HepG2 (cell line): ENCODE measurements around the gene PIK3R1. TPM values are rescaled to one million over a fixed set of nuclear protein-coding genes. Genes with fewer than 3 reads are reported as not detected.
A peak's percentile ranks its signal among the peaks of the same experiment; 100 is the strongest.

ENCODE experiments used
- BRF2 ChIP-seq: sonication (generic); formaldehyde crosslinking; IDR thresholded peaks from 2 replicates; pipeline ENCODE4 v1.8.1; 2022; ENCODE audit warnings: mild to moderate bottlenecking, missing genetic modification reagents
- HNF4G ChIP-seq, 2 experiments: sonication (generic) in 1 of 2; formaldehyde crosslinking in 1 of 2; IDR thresholded peaks; 2 replicates each; pipeline versions ENCODE4 v1.4.0 to v1.6.1; 2011 to 2020; ENCODE audit warnings: borderline replicate concordance in 2 of 2, low read depth in 2 of 2, mild to moderate bottlenecking in 2 of 2, low read length in 1 of 2, missing genetic modification reagents in 1 of 2, moderate library complexity in 1 of 2
- MAFK ChIP-seq, 2 experiments: IDR thresholded peaks in 1 of 2; conservative IDR thresholded peaks in 1 of 2; 2 replicates each; pipeline ENCODE4 v1.6.1; 2011; ENCODE audit warnings: improper control_type of control experiment in 2 of 2, low read length in 2 of 2
- NAIF1 ChIP-seq: sonication (generic); formaldehyde crosslinking; IDR thresholded peaks from 2 replicates; pipeline ENCODE4 v1.5.0; 2020; ENCODE audit warnings: mild to moderate bottlenecking, missing genetic modification reagents, borderline replicate concordance
- RNF2 ChIP-seq: fragments of 450-650 bp; conservative IDR thresholded peaks from 2 replicates; pipeline ENCODE4 v1.6.1; 2016; ENCODE audit warnings: low read depth
- SATB2 ChIP-seq: sonication (generic); formaldehyde crosslinking; IDR thresholded peaks from 2 replicates; pipeline ENCODE4 v1.5.0; 2020; ENCODE audit warnings: missing genetic modification reagents
- TFDP2 ChIP-seq: sonication (generic); formaldehyde crosslinking; IDR thresholded peaks from 2 replicates; pipeline ENCODE4 v1.4.0; 2020; ENCODE audit warnings: missing genetic modification reagents
- ZNF274 ChIP-seq: sonication (generic); formaldehyde crosslinking; IDR thresholded peaks from 2 replicates; pipeline ENCODE4 v1.5.1; 2020; ENCODE audit warnings: mild to moderate bottlenecking, missing genetic modification reagents
- ZNF570 ChIP-seq: sonication (generic); formaldehyde crosslinking; IDR thresholded peaks from 2 replicates; pipeline ENCODE4 v1.4.0; 2020; ENCODE audit warnings: mild to moderate bottlenecking, missing genetic modification reagents, borderline replicate concordance
- ZSCAN20 ChIP-seq: sonication (generic); formaldehyde crosslinking; IDR thresholded peaks from 2 replicates; pipeline ENCODE4 v1.4.0; 2020; ENCODE audit warnings: missing genetic modification reagents, mild to moderate bottlenecking, borderline replicate concordance
- polyA plus RNA-seq, 8 experiments: library from polyadenylated mRNA; depleted of rRNA in 3 of 8; stranded (reverse) in 7 of 8; unstranded in 1 of 8; fragments of >200 nt; fragmentation: Illumina TruSeq in 4 of 8; extraction: Trizol in 4 of 8; gene quantifications; 2 replicates each; pipeline versions ENCODE4 v1.2.1 to v1.2.3, GENCODE V29; 2011 to 2016; ENCODE audit warnings: low read depth in 4 of 8, missing spikeins in 1 of 8, mixed read lengths in 1 of 8; ENCODE audit not compliant: insufficient read depth in 1 of 8
- total RNA-seq, 5 experiments: library from RNA; depleted of rRNA; stranded (reverse); fragments of >200 nt; fragmentation: Illumina TruSeq; extraction: Trizol; gene quantifications; 2 replicates each; pipeline ENCODE4 v1.2.3, GENCODE V29; 2016; ENCODE audit warnings: low read depth in 1 of 5
- TF ChIP-seq, protein P1 (sequence below): sonication (generic); formaldehyde crosslinking; IDR thresholded peaks from 2 replicates; pipeline ENCODE4 v1.5.0; 2020; ENCODE audit warnings: mild to moderate bottlenecking, missing genetic modification reagents, moderate library complexity
- TF ChIP-seq, protein P2 (sequence below), 2 experiments: fragments of 450-650 bp in 1 of 2; sonication (generic) in 1 of 2; formaldehyde crosslinking; IDR thresholded peaks; 2 replicates each; pipeline versions ENCODE4 v1.5.0 to v1.8.0; 2020 to 2022; ENCODE audit warnings: mild to moderate bottlenecking in 1 of 2, missing genetic modification reagents in 1 of 2
- TF ChIP-seq, protein P3 (sequence below): IDR thresholded peaks from 2 replicates; pipeline ENCODE4 v1.6.1; 2012; ENCODE audit warnings: low read depth, low read length, improper control_type of control experiment
- TF ChIP-seq, protein P4 (sequence below): sonication (generic); formaldehyde crosslinking; IDR thresholded peaks from 2 replicates; pipeline ENCODE4 v1.5.1; 2020; ENCODE audit warnings: mild to moderate bottlenecking, missing genetic modification reagents, moderate library complexity
- TF ChIP-seq, protein P5 (sequence below): sonication (generic); formaldehyde crosslinking; conservative IDR thresholded peaks from 2 replicates; pipeline ENCODE4 v1.4.0; 2020; ENCODE audit warnings: missing genetic modification reagents

Gene PIK3R1
- total and polyA plus RNA-seq, 2 of the 13 experiments (the other 11 are each of a cell fraction or from before 2014, with no cell fraction given) = 8.4 to 21.3 TPM

- TF ChIP-seq, protein P1, sequence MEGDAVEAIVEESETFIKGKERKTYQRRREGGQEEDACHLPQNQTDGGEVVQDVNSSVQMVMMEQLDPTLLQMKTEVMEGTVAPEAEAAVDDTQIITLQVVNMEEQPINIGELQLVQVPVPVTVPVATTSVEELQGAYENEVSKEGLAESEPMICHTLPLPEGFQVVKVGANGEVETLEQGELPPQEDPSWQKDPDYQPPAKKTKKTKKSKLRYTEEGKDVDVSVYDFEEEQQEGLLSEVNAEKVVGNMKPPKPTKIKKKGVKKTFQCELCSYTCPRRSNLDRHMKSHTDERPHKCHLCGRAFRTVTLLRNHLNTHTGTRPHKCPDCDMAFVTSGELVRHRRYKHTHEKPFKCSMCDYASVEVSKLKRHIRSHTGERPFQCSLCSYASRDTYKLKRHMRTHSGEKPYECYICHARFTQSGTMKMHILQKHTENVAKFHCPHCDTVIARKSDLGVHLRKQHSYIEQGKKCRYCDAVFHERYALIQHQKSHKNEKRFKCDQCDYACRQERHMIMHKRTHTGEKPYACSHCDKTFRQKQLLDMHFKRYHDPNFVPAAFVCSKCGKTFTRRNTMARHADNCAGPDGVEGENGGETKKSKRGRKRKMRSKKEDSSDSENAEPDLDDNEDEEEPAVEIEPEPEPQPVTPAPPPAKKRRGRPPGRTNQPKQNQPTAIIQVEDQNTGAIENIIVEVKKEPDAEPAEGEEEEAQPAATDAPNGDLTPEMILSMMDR (CRISPR knock-in tag) = 0 out of 2 replicates have a peak, but pooled peaks have one; percentile 18
- TF ChIP-seq ZNF570 (CRISPR knock-in tag) = no peak
- peak; percentile 49; the same call in 1 of the 2 replicates for TF ChIP-seq TFDP2 (CRISPR knock-in tag)
- peak; percentile 66; the same call in 1 of the 2 replicates for TF ChIP-seq BRF2 (CRISPR knock-in tag)
- TF ChIP-seq HNF4G (IDR thresholded peaks at IDR 0.05; ENCODE audit: borderline replicate concordance, low read depth, low read length) = peak; percentile 87
- peak; percentile 78; the same call in 1 of the 2 replicates for TF ChIP-seq HNF4G (CRISPR knock-in tag; IDR thresholded peaks at IDR 0.05; ENCODE audit: borderline replicate concordance, low read depth)
- TF ChIP-seq, protein P2, sequence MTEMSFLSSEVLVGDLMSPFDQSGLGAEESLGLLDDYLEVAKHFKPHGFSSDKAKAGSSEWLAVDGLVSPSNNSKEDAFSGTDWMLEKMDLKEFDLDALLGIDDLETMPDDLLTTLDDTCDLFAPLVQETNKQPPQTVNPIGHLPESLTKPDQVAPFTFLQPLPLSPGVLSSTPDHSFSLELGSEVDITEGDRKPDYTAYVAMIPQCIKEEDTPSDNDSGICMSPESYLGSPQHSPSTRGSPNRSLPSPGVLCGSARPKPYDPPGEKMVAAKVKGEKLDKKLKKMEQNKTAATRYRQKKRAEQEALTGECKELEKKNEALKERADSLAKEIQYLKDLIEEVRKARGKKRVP (CRISPR knock-in tag; IDR thresholded peaks at IDR 0.05) = peak in 1 of 2 experiments; percentile 85; a peak in 1 of 4 replicates
- no peak for TF ChIP-seq SATB2 (CRISPR knock-in tag)
- TF ChIP-seq, protein P3, sequence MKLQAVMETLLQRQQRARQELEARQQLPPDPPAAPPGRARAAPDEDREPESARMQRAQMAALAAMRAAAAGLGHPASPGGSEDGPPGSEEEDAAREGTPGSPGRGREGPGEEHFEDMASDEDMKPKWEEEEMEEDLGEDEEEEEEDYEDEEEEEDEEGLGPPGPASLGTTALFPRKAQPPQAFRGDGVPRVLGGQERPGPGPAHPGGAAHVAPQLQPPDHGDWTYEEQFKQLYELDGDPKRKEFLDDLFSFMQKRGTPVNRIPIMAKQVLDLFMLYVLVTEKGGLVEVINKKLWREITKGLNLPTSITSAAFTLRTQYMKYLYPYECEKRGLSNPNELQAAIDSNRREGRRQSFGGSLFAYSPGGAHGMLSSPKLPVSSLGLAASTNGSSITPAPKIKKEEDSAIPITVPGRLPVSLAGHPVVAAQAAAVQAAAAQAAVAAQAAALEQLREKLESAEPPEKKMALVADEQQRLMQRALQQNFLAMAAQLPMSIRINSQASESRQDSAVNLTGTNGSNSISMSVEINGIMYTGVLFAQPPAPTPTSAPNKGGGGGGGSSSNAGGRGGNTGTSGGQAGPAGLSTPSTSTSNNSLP = peak; percentile 56; the same call in 1 of the 2 replicates
- 0 out of 2 replicates have a peak, but pooled peaks have one; percentile 37 for TF ChIP-seq ZSCAN20 (CRISPR knock-in tag)
- no peak for TF ChIP-seq NAIF1 (CRISPR knock-in tag)
- TF ChIP-seq MAFK (conservative IDR thresholded peaks at IDR 0.05 in 1 of 2, IDR thresholded peaks at IDR 0.05 in 1 of 2; ENCODE audit: low read length in 2 of 2) = no peak
- no peak for TF ChIP-seq RNF2
- TF ChIP-seq, protein P4, sequence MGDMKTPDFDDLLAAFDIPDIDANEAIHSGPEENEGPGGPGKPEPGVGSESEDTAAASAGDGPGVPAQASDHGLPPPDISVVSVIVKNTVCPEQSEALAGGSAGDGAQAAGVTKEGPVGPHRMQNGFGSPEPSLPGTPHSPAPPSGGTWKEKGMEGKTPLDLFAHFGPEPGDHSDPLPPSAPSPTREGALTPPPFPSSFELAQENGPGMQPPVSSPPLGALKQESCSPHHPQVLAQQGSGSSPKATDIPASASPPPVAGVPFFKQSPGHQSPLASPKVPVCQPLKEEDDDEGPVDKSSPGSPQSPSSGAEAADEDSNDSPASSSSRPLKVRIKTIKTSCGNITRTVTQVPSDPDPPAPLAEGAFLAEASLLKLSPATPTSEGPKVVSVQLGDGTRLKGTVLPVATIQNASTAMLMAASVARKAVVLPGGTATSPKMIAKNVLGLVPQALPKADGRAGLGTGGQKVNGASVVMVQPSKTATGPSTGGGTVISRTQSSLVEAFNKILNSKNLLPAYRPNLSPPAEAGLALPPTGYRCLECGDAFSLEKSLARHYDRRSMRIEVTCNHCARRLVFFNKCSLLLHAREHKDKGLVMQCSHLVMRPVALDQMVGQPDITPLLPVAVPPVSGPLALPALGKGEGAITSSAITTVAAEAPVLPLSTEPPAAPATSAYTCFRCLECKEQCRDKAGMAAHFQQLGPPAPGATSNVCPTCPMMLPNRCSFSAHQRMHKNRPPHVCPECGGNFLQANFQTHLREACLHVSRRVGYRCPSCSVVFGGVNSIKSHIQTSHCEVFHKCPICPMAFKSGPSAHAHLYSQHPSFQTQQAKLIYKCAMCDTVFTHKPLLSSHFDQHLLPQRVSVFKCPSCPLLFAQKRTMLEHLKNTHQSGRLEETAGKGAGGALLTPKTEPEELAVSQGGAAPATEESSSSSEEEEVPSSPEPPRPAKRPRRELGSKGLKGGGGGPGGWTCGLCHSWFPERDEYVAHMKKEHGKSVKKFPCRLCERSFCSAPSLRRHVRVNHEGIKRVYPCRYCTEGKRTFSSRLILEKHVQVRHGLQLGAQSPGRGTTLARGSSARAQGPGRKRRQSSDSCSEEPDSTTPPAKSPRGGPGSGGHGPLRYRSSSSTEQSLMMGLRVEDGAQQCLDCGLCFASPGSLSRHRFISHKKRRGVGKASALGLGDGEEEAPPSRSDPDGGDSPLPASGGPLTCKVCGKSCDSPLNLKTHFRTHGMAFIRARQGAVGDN = peak; percentile 79
- 0 out of 2 replicates have a peak, but pooled peaks have one; percentile 29 for TF ChIP-seq ZNF274 (CRISPR knock-in tag)
- TF ChIP-seq, protein P5, sequence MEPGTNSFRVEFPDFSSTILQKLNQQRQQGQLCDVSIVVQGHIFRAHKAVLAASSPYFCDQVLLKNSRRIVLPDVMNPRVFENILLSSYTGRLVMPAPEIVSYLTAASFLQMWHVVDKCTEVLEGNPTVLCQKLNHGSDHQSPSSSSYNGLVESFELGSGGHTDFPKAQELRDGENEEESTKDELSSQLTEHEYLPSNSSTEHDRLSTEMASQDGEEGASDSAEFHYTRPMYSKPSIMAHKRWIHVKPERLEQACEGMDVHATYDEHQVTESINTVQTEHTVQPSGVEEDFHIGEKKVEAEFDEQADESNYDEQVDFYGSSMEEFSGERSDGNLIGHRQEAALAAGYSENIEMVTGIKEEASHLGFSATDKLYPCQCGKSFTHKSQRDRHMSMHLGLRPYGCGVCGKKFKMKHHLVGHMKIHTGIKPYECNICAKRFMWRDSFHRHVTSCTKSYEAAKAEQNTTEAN (CRISPR knock-in tag) = peak; percentile 67; the same call in 1 of the 2 replicates
Observed at GRCh38 chr5:68239487-68239886, 23.9 kb downstream of the PIK3R1 start (continued).
